Measurements from ENCODE around the gene TMPRSS11E. TPM values are rescaled to one million over a fixed set of nuclear protein-coding genes. Genes with fewer than 3 reads are reported as not detected.

The TMPRSS11E gene
- total RNA-seq, 1 donor from 2014 or later = not detected

- Mint-ChIP-seq H3K9me3 (ENCODE audit: low read depth) (peaks cover 7% of the 10 kb centered on the region), H3K27ac (ENCODE audit: unreplicated experiment) (no peak overlapping the region), H3K4me3 (ENCODE audit: unreplicated experiment) (no peak overlapping the region), H3K27me3 (ENCODE audit: low read depth) (peaks cover 4% of the 10 kb centered on the region), H3K4me1 (ENCODE audit: low read depth) (no peaks in the 10 kb centered on the region), H3K36me3 (ENCODE audit: low read depth) (no peaks in the 10 kb centered on the region)
- no peak for DNase-seq (ENCODE audit: low spot score)
- TF ChIP-seq, protein P1, sequence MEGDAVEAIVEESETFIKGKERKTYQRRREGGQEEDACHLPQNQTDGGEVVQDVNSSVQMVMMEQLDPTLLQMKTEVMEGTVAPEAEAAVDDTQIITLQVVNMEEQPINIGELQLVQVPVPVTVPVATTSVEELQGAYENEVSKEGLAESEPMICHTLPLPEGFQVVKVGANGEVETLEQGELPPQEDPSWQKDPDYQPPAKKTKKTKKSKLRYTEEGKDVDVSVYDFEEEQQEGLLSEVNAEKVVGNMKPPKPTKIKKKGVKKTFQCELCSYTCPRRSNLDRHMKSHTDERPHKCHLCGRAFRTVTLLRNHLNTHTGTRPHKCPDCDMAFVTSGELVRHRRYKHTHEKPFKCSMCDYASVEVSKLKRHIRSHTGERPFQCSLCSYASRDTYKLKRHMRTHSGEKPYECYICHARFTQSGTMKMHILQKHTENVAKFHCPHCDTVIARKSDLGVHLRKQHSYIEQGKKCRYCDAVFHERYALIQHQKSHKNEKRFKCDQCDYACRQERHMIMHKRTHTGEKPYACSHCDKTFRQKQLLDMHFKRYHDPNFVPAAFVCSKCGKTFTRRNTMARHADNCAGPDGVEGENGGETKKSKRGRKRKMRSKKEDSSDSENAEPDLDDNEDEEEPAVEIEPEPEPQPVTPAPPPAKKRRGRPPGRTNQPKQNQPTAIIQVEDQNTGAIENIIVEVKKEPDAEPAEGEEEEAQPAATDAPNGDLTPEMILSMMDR (IDR thresholded peaks at IDR 0.05) = no peak
Observed at GRCh38 chr4:68416591-68416990, 30.7 kb upstream of the TMPRSS11E start.

GRCh38 chr4:68426516-68426915 is 20.7 kb upstream of the TMPRSS11E start:
- Mint-ChIP-seq H3K27me3 (ENCODE audit: low read depth) (peaks cover 14% of the 10 kb centered on the region), H3K9me3 (ENCODE audit: low read depth) (peaks cover 11% of the 10 kb centered on the region), H3K4me1 (ENCODE audit: low read depth) (no peaks in the 10 kb centered on the region), H3K4me3 (ENCODE audit: unreplicated experiment) (no peak overlapping the region), H3K27ac (ENCODE audit: unreplicated experiment) (no peak overlapping the region), H3K36me3 (ENCODE audit: low read depth) (no peaks in the 10 kb centered on the region)
- DNase-seq (ENCODE audit: low spot score) = no peak
- TF ChIP-seq, protein P1 (IDR thresholded peaks at IDR 0.05) = no peak

- Mint-ChIP-seq H3K4me1 (ENCODE audit: low read depth) (no peaks in the 10 kb centered on the region), H3K4me3 (ENCODE audit: unreplicated experiment) (no peak overlapping the region), H3K27ac (ENCODE audit: unreplicated experiment) (no peak overlapping the region), H3K9me3 (ENCODE audit: low read depth) (no peaks in the 10 kb centered on the region), H3K36me3 (ENCODE audit: low read depth) (no peaks in the 10 kb centered on the region), H3K27me3 (ENCODE audit: low read depth) (peaks cover 8% of the 10 kb centered on the region)
- TF ChIP-seq, protein P1 (IDR thresholded peaks at IDR 0.05) = no peak
- no peak for DNase-seq (ENCODE audit: low spot score)
Observed at GRCh38 chr4:68430337-68430736, 16.9 kb upstream of the TMPRSS11E start.

- Mint-ChIP-seq H3K9me3 (ENCODE audit: low read depth) (no peaks in the 10 kb centered on the region), H3K4me3 (ENCODE audit: unreplicated experiment) (no peak overlapping the region)
- TF ChIP-seq, protein P1 (IDR thresholded peaks at IDR 0.05) = no peak
Observed at GRCh38 chr4:68432320-68432719, 14.9 kb upstream of the TMPRSS11E start.

DNA sequence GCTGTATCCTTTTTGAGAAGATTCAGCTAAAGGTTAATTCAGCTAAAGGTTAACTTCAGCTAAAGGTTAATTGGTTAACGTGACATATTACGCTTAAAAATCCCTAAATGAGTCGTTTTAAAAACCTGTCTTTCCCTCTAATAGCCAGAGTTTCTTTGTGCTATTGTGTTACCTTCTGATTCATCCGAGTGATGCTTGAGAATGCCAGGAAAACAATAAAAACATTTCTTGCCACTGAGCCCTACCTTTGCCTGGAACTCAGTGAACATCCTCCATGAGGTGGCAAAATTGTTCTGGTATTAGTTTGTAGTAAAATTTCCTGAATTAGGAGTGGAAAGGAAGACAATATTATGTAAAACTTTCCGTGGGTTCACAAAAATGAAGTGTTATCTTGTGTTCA is 13.7 kb upstream of the TMPRSS11E start:
- Mint-ChIP-seq H3K27ac (ENCODE audit: unreplicated experiment) (no peak overlapping the region), H3K36me3 (ENCODE audit: low read depth) (no peaks in the 10 kb centered on the region), H3K4me3 (ENCODE audit: unreplicated experiment) (no peak overlapping the region), H3K4me1 (ENCODE audit: low read depth) (no peaks in the 10 kb centered on the region), H3K9me3 (ENCODE audit: low read depth) (no peaks in the 10 kb centered on the region), H3K27me3 (ENCODE audit: low read depth) (peaks cover 11% of the 10 kb centered on the region)
- TF ChIP-seq, protein P1 (IDR thresholded peaks at IDR 0.05) = no peak
- no peak for DNase-seq (ENCODE audit: low spot score)

More at GRCh38 chr4:68432320-68432719, 14.9 kb upstream of the TMPRSS11E start:
- H3K27me3 Mint-ChIP-seq (ENCODE audit: low read depth) = peaks cover 12% of the 10 kb centered on the region
- DNase-seq (ENCODE audit: low spot score) = no peak
- H3K27ac Mint-ChIP-seq (ENCODE audit: unreplicated experiment) = no peak overlapping the region
- H3K36me3 Mint-ChIP-seq (ENCODE audit: low read depth) = no peaks in the 10 kb centered on the region
- H3K4me1 Mint-ChIP-seq (ENCODE audit: low read depth) = no peaks in the 10 kb centered on the region

All from chondrocyte (in vitro differentiated cells).